ENCODE data around the gene FAM170A.

- TF ChIP-seq CTCF (IDR thresholded peaks at IDR 0.05) (no peak), POLR2AphosphoS5 (IDR thresholded peaks at IDR 0.05; ENCODE audit: insufficient read depth in 1 of 2, low read depth in 1 of 2) (no peak), POLR2A (IDR thresholded peaks at IDR 0.05) (no peak)
Observed at GRCh38 chr5:119613937-119614336, 15.4 kb upstream of the FAM170A start.

Data from vagina (tissue), 2 donors.